ENCODE results near the gene SLC36A3.

Gene SLC36A3

DNA sequence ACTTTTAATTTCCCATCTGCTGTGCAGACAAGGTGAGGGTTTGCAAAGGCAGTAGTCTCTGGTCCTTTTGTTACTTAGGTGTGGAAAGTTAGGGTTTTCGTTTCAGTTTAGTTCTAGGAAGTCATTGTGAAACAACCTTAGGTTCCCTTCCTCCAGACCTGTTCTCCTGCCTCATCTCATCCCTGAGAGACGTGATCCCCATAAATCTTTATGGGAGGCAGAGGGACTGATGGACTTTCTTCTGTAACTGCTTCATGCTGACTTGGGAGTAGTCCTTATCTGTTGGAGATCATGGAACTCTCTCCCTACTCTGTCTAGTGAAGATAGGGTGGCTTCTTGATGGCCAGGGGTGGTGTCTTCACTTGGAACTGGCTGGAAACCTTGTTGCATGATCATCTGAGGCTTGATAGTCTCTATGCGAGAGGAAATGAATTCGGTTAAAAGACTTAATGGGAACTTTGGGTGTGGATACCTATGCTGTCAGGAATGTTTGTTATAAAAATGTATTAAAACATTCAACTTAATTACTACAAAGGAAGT lies 57.8 kb downstream of the SLC36A3 start:
- Histone ChIP-seq H4K20me1 (ENCODE audit: insufficient read depth, low read length) (no peaks in the 10 kb centered on the region), H3K9me3 (replicated peaks; ENCODE audit: insufficient read depth, low read length) (no peaks in the 10 kb centered on the region), H3K27me3 (replicated peaks; ENCODE audit: insufficient read depth, low read length) (no peaks in the 10 kb centered on the region), H3K9me2 (replicated peaks; ENCODE audit: insufficient read depth, low read length) (no peaks in the 10 kb centered on the region), H3K36me3 (replicated peaks; ENCODE audit: insufficient read depth, low read length) (no peaks in the 10 kb centered on the region), H3F3A (ENCODE audit: insufficient read depth, low read length) (peaks cover 5% of the 10 kb centered on the region; the same call in 1 of the 2 replicates), H3K79me2 (ENCODE audit: low read length) (no peaks in the 10 kb centered on the region), H3K27ac (ENCODE audit: low read length) (no peak overlapping the region), H3K4me2 (ENCODE audit: low read depth, low read length) (no peak overlapping the region), H2AFZ (ENCODE audit: low read length) (no peak overlapping the region), H3K9ac (ENCODE audit: low read length) (no peak overlapping the region), H3K4me3 (ENCODE audit: low read length) (no peak overlapping the region), H3K4me1 (ENCODE audit: low read length) (no peaks in the 10 kb centered on the region; the same call in 1 of the 2 replicates)
- no peak for DNase-seq
- TF ChIP-seq EZH2phosphoT487 (IDR thresholded peaks at IDR 0.05; ENCODE audit: low read length) (no peak), EZH2 (optimal IDR thresholded peaks at IDR 0.05; ENCODE audit: low read depth, low read length) (no peak)
- TF ChIP-seq, protein P1, sequence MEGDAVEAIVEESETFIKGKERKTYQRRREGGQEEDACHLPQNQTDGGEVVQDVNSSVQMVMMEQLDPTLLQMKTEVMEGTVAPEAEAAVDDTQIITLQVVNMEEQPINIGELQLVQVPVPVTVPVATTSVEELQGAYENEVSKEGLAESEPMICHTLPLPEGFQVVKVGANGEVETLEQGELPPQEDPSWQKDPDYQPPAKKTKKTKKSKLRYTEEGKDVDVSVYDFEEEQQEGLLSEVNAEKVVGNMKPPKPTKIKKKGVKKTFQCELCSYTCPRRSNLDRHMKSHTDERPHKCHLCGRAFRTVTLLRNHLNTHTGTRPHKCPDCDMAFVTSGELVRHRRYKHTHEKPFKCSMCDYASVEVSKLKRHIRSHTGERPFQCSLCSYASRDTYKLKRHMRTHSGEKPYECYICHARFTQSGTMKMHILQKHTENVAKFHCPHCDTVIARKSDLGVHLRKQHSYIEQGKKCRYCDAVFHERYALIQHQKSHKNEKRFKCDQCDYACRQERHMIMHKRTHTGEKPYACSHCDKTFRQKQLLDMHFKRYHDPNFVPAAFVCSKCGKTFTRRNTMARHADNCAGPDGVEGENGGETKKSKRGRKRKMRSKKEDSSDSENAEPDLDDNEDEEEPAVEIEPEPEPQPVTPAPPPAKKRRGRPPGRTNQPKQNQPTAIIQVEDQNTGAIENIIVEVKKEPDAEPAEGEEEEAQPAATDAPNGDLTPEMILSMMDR (IDR thresholded peaks at IDR 0.05; ENCODE audit: low read length), result no peak

DNA sequence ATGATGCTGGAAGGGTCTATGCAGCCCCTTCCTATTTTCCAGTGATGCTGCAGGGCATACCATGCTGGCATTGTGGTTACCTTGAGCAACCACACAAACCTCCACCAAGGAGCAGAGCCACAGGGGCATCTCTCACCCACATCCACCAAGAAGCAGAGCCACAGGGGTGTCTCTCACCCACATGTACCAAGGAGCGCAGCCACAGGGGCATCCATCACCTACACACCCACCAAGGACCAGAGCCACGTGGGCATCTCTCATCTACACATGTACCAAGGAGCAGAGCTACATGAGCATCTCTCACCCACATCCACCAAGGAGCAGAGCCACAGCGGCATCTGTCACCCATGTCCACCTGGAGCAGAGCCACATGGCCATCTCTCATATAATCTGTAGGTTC lies 59.4 kb downstream of the SLC36A3 start:
- H3F3A ChIP-seq (ENCODE audit: insufficient read depth, low read length), result no peaks in the 10 kb centered on the region
- no peaks in the 10 kb centered on the region for H3K36me3 ChIP-seq (replicated peaks; ENCODE audit: insufficient read depth, low read length)
- H4K20me1 ChIP-seq (ENCODE audit: insufficient read depth, low read length), result no peaks in the 10 kb centered on the region
- H3K4me2 ChIP-seq (ENCODE audit: low read depth, low read length), result no peak overlapping the region
- no peak overlapping the region for H3K9ac ChIP-seq (ENCODE audit: low read length)
- no peaks in the 10 kb centered on the region for H3K9me3 ChIP-seq (replicated peaks; ENCODE audit: insufficient read depth, low read length)
- H3K79me2 ChIP-seq (ENCODE audit: low read length), result no peaks in the 10 kb centered on the region
- H3K27ac ChIP-seq (ENCODE audit: low read length), result no peak overlapping the region
- no peaks in the 10 kb centered on the region for H3K9me2 ChIP-seq (replicated peaks; ENCODE audit: insufficient read depth, low read length)
- H3K4me1 ChIP-seq (ENCODE audit: low read length), result peaks cover 3% of the 10 kb centered on the region; the same call in 1 of the 2 replicates
- no peaks in the 10 kb centered on the region for H3K27me3 ChIP-seq (replicated peaks; ENCODE audit: insufficient read depth, low read length)
- no peak overlapping the region for H3K4me3 ChIP-seq (ENCODE audit: low read length)
- TF ChIP-seq EZH2 (optimal IDR thresholded peaks at IDR 0.05; ENCODE audit: low read depth, low read length), result no peak
- TF ChIP-seq, protein P1 (IDR thresholded peaks at IDR 0.05; ENCODE audit: low read length), result no peak
- TF ChIP-seq EZH2phosphoT487 (IDR thresholded peaks at IDR 0.05; ENCODE audit: low read length), result no peak
- no peak for DNase-seq
- no peak overlapping the region for H2AFZ ChIP-seq (ENCODE audit: low read length)

DNA sequence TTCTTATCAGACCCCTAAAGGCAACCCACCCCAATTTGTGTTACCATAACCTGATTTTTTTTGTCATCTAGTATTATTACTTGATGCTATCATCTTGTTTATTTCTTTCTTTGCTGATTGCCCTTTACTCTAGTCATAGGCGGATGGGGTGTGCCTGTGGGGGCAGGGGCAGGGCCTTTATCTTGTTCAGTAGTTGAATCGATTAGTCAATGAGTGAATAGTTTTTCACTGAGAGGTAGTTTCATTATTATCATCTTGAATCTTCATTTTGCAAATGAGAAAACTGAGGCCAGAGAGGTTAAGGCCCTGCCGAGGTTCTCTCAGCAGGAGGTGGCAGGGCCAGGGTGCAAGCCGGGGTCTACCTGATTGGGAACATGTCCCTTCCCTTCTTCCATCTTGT lies 60.0 kb downstream of the SLC36A3 start:
- Histone ChIP-seq H3K9me3 (replicated peaks; ENCODE audit: insufficient read depth, low read length) (no peaks in the 10 kb centered on the region), H3K4me2 (ENCODE audit: low read depth, low read length) (no peak overlapping the region), H3K79me2 (ENCODE audit: low read length) (no peaks in the 10 kb centered on the region), H3K4me1 (ENCODE audit: low read length) (peaks cover 3% of the 10 kb centered on the region; the same call in 1 of the 2 replicates), H3K4me3 (ENCODE audit: low read length) (no peak overlapping the region), H3K27ac (ENCODE audit: low read length) (no peak overlapping the region), H3K9ac (ENCODE audit: low read length) (no peak overlapping the region), H3F3A (ENCODE audit: insufficient read depth, low read length) (peaks cover 2% of the 10 kb centered on the region), H2AFZ (ENCODE audit: low read length) (no peak overlapping the region), H3K9me2 (replicated peaks; ENCODE audit: insufficient read depth, low read length) (no peaks in the 10 kb centered on the region), H4K20me1 (ENCODE audit: insufficient read depth, low read length) (no peaks in the 10 kb centered on the region), H3K36me3 (replicated peaks; ENCODE audit: insufficient read depth, low read length) (no peaks in the 10 kb centered on the region), H3K27me3 (replicated peaks; ENCODE audit: insufficient read depth, low read length) (no peaks in the 10 kb centered on the region)
- no peak for DNase-seq
- no peak for TF ChIP-seq EZH2 (optimal IDR thresholded peaks at IDR 0.05; ENCODE audit: low read depth, low read length)

GRCh38 chr5:151243127-151243526 lies 60.4 kb downstream of the SLC36A3 start:
- Histone ChIP-seq H3K9me2 (replicated peaks; ENCODE audit: insufficient read depth, low read length) (no peaks in the 10 kb centered on the region), H3K4me2 (ENCODE audit: low read depth, low read length) (no peak overlapping the region), H2AFZ (ENCODE audit: low read length) (no peak overlapping the region), H3K9ac (ENCODE audit: low read length) (no peak overlapping the region), H3K79me2 (ENCODE audit: low read length) (no peaks in the 10 kb centered on the region), H3K4me3 (ENCODE audit: low read length) (no peak overlapping the region), H3K36me3 (replicated peaks; ENCODE audit: insufficient read depth, low read length) (no peaks in the 10 kb centered on the region), H4K20me1 (ENCODE audit: insufficient read depth, low read length) (no peaks in the 10 kb centered on the region), H3K27me3 (replicated peaks; ENCODE audit: insufficient read depth, low read length) (no peaks in the 10 kb centered on the region), H3F3A (ENCODE audit: insufficient read depth, low read length) (peaks cover 6% of the 10 kb centered on the region), H3K27ac (ENCODE audit: low read length) (no peak overlapping the region), H3K4me1 (ENCODE audit: low read length) (peaks cover 3% of the 10 kb centered on the region; the same call in 1 of the 2 replicates), H3K9me3 (replicated peaks; ENCODE audit: insufficient read depth, low read length) (no peaks in the 10 kb centered on the region)
- TF ChIP-seq EZH2phosphoT487 (IDR thresholded peaks at IDR 0.05; ENCODE audit: low read length) (no peak), EZH2 (optimal IDR thresholded peaks at IDR 0.05; ENCODE audit: low read depth, low read length) (no peak)
- TF ChIP-seq, protein P1 (IDR thresholded peaks at IDR 0.05; ENCODE audit: low read length), result no peak
- DNase-seq, result no peak
